Amniotic stem cell (primary cell): Measurements from ENCODE around the gene FGF21.
A peak's percentile ranks its signal among the peaks of the same experiment; 100 is the strongest.
"Not testable (repeated sequence)": the region's sequence is repeated elsewhere in the genome, so short reads cannot be mapped to it uniquely, and the experiment has no call there.

ENCODE experiments used
- DNase-seq: peaks from one replicate; lab custom pipeline; 2025; lab: John Stamatoyannopoulos, UW

Gene FGF21, protein sequence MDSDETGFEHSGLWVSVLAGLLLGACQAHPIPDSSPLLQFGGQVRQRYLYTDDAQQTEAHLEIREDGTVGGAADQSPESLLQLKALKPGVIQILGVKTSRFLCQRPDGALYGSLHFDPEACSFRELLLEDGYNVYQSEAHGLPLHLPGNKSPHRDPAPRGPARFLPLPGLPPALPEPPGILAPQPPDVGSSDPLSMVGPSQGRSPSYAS

DNA sequence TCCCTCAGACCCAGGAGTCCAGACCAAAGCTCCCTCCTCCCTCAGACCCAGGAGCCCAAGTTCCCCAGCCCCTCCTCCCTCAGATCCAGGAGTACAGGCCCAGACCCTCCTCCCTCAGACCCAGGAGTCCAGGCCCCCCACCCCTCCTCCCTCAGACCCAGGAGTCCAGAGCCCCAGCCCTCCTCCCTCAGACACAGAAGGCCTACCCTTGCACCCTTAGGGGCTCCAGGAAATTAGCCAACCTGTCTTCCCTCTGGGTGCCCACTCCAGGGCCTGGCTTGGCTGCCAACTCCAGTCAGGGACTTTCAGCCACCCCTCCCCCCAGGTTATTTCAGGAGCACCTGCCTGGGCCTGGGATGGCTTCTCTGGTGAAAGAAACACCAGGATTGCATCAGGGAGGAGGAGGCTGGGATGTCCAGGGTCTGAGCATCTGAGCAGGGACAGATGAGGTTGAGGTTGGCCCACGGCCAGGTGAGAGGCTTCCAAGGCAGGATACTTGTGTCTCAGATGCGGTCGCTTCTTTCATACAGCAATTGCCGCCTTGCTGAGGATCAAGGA is at the start of gene FGF21:
Gene FGF21, plus strand, starts transcription at position 441 of the 558 bp plus-strand sequence. CDS start 713 bp downstream, outside the sequence.
- DNase-seq: no peak

DNA sequence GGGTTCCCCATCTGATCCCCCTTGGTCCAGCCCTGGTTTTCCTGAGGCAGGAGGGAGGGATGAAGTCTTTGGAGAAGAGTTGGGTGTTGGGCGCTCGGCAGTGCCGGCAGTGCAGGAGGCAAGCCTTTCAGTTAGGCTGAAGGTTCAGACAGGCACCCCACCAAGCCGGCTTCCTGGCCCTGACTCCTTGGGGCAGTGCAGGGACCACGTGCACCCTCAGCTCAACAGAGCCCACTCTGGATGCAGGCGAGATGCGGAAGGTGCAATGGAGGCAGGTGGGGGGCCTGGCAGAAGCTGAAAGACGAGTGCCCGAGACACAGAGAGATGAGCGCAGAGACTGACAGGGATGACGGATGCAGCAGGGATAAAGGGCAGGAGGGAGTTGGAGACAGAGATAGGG is 46.9 kb upstream of the FGF21 start:
- DNase-seq: no peak

DNA sequence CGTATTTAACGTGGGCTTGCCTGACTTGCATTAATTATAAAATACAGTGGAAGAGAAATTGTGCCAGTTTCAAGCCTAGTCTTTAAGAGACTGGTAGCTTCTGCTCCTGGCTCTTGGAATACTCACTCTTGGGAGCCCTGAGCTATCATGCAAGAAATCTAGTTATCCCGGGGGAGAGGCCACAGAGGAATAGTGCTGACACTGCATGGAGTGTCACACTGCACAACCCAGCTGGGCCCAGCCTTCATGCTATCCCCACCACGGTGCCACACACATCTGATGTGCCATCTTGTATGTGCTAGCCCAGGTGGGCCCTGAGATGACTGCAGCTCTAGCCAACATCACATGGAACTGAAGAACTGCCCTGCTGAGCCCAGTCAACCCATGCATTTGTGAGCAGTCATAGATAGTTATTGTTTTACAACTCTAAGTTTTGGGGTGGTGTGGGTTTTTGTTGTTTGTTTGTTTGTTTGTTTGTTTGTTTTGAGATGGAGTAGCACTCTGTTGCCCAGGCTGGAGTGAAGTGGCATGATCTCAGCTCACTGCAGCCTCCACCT is 44.1 kb upstream of the FGF21 start:
- DNase-seq: no peak

DNA sequence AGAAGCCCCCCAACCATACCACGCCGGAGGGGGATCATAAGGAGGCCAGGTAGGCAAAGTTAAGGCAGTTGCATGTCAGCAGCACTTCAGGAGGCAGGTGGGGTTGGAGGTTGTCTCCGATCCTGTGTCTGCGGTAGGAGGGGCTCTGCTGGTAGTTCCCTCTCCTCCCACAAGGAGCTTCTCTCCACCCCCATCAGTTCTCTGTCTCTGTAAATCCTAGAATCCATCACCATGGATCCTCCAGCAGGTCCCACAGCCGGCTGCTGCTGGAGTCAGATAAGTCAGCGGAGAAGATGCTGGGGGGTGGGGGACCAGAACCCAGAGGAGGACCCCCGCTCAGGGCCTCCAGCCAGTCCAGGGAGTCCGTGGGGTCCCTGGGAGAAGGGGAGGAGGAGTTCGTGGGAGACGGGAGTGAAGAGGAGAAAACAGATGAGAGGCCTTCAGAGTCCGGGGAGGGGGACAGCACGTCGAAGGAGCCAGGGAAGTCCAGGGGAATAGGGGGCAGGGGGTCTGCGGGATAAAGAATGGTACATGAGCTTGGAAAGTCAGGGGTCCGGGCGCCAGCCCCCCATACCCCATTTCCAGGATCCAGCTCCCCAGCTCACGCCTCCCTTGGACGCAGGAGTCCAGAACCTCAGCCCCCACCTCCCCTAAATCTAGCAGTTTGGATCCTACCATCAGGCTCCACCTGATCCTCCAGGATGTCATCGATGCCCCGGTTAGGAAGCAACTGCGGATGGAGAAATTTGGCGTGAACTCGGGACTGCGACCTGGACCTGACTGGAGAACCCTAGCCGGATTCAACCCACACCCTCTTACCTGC is 42.1 kb upstream of the FGF21 start:
- DNase-seq: no peak

DNA sequence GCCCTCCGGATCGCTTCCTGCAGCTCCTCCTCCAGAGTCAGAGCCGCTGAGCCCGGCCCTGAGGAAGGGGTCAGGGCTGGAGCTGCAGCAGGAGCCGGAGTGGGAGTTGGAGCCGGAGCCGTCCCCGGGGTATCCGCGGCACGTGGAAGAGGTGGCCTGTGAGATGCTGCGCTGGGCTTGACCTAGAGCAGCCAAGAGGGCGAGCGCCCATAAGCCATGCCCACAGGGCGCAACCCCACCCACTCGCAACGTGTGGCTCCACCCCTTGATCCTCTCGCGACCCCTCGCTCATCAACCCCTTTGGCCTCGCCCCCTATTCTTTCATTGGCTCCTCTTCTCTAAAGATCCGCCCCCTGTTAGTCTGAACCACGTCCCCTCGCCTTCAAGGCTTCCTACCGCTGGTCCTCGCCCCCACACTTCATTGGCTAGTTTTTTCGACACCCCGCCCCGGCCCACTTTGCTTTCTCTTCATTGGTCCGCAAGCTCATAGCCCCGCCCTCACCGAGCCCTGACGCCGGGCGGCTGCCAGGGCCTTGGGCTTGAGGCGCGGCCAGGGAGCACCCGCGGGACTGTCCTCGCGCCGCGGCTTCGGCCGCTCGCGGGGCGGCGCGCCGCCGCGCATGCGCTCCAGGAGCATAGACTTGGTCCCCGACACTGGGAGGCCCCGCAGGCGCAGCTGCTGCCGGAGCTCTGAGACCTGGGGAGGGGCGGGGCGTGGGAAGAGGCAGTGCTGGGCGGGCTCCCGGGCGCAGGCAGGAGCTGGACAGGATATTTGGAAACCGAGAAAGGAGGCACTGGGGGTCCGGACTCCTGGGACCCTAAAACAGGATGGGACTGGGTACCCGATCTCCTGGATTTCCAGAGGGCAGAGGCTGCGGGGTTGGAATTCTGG is 41.2 kb upstream of the FGF21 start:
- peak; percentile 99 for DNase-seq

DNA sequence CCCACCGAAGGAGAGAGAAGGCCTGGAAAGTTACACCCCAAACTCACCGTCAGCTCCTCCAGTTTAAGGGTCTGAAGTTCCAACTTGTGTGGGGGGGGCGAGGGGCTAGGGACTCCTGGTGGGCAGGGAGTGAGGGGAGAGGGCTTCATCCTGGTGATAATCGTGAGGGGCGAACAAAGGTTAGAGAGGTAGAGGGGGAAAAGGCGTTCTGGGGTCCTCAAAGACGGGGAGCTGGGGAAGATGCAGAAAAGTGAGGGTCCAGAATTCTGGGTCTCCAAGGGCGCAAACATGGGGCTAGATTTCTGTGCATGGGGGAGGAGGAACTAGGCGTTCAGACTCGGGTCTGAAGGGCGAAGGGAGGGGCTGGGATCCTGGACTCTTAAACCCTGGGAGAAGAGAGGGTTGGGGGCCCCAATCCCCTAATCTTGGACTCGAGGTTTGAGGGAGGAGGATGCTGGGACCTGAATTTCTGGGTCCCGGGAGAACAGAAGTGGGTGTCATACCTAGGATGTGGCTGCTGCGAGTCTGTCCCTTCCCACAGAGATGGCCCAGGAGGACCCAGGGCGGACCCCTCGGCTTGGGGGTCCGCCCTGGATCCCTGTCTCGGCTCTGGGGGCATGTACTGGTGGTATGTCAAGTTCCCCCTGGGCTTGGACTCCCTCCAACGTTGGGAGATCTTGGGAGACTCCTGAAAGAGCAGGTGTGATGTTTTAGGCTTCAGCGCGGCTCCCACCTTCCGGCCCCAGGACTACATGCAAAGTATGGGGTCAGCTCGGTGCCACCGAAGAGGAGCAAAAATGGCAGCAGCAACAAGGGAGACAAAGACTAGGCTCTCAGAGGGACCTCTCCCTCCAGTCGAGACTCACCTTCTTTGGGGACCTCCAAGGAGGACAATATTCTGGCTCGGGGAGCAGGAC is 40.3 kb upstream of the FGF21 start:
- no peak for DNase-seq

DNA sequence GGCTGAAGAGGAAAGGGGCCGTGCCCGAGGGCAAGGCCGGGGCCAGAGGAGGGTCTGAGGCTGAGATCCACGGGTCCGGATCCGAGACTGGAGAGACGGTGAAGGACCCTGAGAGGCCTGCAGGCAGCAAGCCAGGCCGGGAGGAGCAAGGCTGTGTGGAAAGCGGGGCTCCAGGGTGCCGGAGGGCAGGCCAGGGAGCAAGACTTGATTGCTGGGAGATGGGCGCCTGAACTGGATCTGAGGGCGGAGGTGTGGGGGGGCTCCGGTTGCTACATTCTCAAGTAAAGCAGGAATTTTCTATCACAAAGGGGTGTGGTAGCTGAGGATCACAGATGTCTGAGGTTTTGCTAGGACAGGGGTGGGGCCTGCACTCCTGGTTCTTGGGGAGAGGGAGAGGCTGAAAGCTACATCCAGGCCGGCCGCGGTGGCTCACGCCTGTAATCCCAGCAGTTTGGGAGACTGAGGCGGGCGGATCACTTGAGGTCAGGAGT is 39.6 kb upstream of the FGF21 start:
- no peak for DNase-seq

DNA sequence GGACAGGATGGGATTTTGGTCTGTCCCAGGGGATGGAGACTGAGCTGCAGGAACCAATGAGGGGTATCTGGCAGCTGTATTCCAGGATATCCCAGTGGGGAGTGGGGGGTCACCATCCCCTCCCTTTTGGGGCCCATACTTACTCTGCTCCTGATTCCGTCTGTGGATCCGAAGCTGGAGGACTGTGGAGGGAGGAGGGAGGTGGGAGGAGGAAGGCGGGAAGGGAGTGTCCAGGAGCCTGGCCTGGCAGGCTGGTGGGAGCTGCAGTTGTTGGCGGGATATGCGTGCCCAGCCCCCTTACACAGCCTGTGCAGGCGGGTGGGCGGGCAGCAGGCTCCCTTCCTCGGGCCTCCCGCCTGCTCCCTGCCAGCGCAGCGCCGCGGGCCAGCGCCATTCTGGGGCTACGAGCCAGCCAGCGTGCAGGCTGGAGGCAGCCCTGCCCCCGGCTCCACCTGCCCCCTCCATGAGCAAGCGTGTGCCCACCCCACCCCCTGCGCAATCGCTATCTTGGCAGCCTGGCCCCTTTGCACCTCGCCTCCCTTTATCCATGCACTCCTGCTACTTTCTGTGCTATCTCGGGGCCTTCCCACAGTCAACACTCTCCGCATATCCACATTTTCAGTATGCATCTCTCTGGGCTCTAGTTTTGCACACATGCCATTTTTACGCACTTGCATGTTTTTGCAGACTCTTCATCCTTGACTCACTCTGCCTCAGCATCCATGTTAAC is 38.6 kb upstream of the FGF21 start:
- DNase-seq: no peak

DNA sequence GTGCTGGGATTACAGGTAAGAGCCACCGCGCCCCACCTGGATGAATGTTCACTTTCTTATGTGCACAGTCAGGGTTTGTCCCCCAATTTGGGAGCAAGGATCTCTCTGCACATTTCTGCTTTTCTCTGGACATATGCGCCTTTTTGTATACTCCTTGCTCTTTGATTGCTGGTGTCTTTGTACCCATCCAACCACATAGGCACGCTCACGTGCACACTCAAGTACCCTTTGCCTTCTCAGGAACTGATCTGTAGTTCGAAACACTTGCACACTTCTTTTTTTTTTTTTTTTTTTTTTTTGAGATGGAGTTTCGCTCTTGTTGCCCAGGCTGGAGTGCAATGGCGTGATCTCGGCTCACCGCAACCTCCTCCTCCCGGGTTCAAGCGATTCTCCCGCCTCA is 37.2 kb upstream of the FGF21 start:
- not testable (repeated sequence) for DNase-seq

DNA sequence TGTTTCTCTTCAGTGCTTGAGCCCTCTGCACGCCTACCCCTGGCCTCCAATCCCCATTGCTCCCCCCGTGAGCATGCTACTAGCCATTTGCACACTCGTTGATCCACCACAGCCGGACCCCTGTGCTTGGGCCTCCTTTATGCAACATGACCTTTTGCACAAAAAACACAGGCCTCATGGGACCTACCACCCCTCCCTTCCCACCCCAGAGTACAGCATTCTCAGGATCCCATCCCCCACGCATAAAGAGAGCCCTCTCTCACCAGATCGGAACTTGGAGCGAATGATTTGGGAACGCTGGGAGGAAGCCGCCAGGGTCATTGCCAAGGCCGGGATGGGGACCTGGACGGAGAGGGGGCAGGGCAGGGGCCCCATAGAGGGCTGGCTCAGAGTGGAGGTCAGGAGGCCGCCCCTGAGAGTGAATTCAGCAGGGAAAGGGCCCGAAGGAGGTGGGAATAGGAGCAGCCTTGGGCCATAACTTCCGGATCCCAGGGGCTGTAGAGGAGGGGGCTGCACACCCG is 36.6 kb upstream of the FGF21 start:
- DNase-seq: no peak

DNA sequence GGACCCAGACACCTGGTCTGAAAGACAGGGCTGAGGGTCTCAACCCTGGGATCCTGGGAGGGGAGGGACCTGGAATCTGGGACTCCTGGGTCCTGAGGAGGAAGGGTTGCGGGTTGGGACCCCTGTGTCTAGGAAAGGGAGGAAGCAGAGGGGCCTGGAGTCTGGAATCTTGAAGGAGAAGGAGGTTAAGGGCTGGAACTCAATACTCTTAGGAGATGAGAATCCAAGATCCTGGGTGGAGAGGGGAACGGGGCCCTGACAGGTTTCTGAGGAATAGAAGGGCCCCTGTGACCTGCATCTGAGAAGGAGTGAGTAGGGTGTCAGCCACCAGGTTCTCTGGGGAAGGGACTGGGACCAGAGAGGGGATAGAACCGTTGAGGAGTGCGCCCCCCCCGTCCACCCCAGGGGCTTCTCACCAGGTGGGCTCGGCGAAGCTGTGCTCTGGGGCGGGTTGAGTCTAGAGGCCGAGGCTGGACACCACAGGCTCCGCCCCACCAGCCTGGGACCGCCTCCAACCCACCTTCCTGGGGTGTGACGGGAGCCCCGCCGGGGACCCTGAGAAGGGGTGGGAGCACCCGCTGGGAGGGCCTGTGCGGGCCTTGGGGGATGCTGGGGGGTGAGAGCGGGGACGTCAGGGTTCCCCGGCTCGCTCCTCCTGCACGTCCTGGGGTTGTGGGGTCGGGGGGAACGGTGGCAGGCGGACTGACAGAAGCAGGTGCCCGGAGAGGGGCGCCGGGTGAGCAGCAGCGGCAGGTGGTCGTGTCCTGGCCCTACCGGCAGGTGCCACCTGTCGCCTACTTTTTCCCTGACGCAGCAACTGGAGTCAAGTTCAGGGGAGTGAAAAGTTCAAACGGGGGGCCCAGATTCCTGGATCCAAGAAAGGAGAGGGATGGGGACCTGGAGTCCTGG is 35.8 kb upstream of the FGF21 start, which contains the start of gene MAMSTR:
Gene MAMSTR, minus strand, starts transcription at position 463 of the 909 bp plus-strand sequence. CDS start 694 bp downstream, outside the sequence.
- DNase-seq: no peak

DNA sequence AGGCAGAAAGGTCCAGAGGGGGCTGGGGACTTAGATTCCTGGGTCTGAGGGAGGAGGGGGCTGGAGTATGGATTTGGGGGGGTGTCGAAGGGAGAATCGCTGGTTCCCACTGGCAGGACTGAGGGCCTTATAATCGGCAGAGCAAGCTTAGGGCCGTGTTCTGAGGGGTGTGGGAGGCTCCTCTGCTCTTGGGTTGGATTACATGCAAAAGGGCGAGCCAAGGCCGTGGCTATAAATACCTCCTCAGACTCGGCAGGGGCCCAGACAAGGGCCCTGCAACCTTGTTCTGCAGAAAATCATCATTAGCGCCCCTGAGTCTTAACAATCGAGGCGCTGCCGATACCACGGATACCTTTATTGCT is 35.1 kb upstream of the FGF21 start:
- no peak for DNase-seq

DNA sequence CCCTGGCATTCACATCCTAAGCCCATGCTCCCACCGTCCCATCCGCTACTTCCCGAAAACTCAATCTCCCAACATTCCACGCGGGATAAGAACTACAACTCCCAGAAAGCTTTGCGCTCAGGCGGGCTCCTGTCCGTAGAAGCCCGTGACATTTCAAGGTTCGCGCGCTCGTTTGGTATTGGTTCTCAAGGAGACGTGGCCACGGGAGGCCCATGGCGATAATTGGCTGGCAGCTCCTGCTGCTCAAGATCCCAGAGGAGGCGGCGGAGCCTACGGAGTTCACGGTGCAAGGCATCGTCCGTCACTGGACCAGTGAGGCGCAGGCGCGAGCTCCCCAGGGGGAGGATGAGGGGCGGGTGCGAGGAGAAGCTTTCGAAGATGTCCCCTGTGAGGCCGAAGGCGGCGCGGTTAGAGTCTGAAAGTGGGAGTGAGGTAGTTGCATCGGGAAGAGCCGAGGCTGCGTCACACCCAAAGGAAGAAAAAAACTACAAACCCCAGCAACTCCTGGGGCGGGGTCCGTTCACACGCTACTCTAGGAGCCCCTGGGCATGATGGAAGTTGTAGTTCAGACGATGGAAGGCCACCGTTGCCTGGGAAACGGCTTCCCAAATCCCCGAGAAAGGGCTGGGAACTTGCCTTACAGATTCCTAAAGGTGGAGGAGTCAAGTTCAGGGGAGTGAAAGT is 34.6 kb upstream of the FGF21 start:
- peak; percentile 98 for DNase-seq

DNA sequence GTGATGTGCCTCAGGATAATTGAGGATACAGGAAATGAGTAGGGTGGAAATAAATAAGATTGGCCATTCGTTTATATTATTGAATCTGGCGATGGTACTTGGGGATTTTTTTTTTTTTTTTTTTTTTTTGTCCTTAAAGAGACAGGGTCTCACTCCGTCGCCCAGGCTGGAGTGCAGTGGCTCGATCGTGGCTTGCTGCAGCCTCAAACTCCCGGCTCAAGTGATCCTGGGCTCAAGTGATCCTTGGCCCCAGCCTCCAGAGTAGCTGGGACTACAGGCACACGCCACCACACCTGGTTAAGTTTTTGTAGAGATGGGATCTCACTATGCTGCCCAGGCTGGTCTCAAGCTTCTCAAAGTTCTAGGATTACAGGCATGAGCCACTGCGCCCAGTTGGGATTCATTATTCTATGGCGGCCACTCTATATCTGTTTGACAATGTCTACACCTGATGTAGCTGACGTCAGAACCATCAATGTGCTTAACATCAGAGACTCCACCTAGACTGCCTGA is 33.1 kb upstream of the FGF21 start:
- DNase-seq: no peak

DNA sequence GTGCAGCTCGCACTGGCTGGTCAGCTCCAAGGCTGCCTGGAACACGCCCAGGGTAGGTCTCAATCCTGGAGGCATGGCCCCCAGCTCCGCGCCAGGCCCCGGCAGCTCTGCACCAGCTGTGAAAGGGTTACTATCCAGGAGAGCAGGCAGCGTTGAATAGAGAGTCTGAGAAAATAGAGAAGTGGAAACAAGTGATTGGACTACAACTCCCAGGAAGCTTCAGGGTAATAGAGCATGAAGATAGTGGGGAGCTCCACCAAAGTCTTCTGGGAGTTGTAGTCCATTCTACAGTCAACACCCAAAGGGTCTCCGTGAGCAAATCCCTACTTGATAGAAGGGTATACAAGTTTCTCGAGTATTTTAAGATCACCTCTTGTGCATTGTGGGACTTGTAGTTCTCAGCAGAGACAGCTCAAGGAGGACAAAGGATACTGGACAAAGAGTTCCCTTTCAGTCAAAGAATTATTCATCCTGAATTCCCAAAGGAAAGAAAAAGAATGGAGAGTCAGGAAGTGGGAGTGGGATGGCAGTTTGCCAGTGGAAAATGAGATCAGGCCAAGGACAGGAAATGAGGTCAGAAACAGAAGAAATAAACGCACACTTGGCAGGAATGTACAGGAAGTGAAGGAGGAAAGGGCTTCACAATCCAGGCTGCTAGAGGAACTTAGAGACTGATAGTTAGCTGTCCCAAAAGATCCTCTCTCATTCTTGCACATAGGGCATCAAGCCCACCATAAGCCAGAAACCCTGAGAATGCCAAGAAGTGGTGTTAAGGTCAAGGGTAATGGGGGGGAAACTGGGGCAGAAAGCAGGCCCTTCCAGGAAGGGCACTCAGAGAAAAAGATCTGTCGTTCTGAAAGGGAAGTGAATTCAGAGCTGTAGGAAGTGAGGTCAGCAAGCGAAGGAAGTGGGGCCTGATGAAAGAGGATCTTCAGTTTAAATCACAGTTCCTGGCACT is 30.2 kb upstream of the FGF21 start:
- DNase-seq: no peak

DNA sequence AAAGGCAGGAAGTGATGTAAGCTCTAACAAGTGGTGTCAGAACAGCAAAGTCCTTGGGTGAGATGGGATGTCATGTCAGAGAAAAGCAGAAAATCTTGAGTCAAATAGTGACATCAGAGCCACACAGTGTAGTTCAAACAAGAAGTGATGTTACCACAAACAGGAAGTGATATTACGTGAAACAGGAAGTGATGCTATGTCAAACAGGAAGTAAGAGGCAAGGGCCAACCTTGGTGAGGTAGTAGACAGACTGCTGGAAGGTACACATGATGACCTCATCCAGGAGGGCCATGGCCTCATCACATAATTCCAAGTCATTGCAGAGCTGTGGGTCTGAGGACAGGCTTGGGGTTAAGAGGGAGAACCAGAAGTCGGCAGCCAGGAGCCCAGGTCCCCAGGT is 28.8 kb upstream of the FGF21 start:
- no peak for DNase-seq
